Osteocyte (in vitro differentiated cells): ENCODE results near the gene CUL4A. TPM values are rescaled to one million over a fixed set of nuclear protein-coding genes. Genes with fewer than 3 reads are reported as not detected.

Experiments
- DNase-seq: peaks from one replicate; pipeline ENCODE4 v3.0.0; 2021; ENCODE audit warnings: mixed read lengths; ENCODE audit not compliant: unreplicated experiment; ENCODE audit errors: extremely low spot score
- H3K27ac Mint-ChIP-seq: one replicate; pipeline ENCODE4 v1.8.0; 2021; ENCODE audit warnings: mild to moderate bottlenecking, mixed read lengths; ENCODE audit not compliant: unreplicated experiment
- H3K27me3 Mint-ChIP-seq: one replicate; pipeline ENCODE4 v1.8.0; 2021; ENCODE audit warnings: mixed read lengths; ENCODE audit not compliant: unreplicated experiment
- H3K36me3 Mint-ChIP-seq: one replicate; pipeline ENCODE4 v1.8.0; 2021; ENCODE audit warnings: mixed read lengths; ENCODE audit not compliant: unreplicated experiment
- H3K4me1 Mint-ChIP-seq: one replicate; pipeline ENCODE4 v1.8.0; 2021; ENCODE audit warnings: mixed read lengths; ENCODE audit not compliant: unreplicated experiment
- H3K4me3 Mint-ChIP-seq: one replicate; pipeline ENCODE4 v1.8.0; 2021; ENCODE audit warnings: mild to moderate bottlenecking, moderate library complexity, mixed read lengths; ENCODE audit not compliant: unreplicated experiment
- H3K9me3 Mint-ChIP-seq: one replicate; pipeline ENCODE4 v1.8.0; 2021; ENCODE audit warnings: mixed read lengths; ENCODE audit not compliant: unreplicated experiment
- CTCF ChIP-seq: fragments of 200-600 bp; sonication (generic); IDR thresholded peaks from 2 replicates; pipeline ENCODE4 v1.5.0; 2021; ENCODE audit warnings: antibody characterized with exemption, mild to moderate bottlenecking, moderate library complexity
- total RNA-seq: library from RNA; stranded (reverse); gene quantifications from 2 replicates; pipeline ENCODE4 v1.2.1, GENCODE V29; 2021

The CUL4A gene
- total RNA-seq, 1 donor from 2014 or later = 76.7 TPM

DNA sequence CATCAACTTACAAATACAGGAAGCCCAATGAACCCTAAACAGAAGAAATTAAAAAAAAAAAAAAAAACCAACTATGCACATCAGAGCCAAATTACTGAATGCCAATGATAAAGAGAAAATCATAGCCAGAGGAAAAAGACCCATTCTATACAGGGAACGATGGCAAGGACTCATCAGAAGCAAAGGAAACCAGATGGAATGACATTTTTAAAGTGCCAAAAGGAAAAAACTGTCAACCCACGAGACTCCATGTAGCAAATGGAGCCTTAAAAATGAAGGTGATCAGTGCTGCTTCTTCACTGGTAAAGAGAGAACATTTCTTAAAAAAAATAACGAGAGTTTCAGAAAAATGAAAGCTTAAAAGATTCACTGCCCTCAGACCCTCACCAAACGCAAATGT, 19.2 kb upstream of the CUL4A start:
- DNase-seq = no peak
- H3K9me3 Mint-ChIP-seq = no peaks in the 10 kb centered on the region
- H3K36me3 Mint-ChIP-seq = peaks cover 35% of the 10 kb centered on the region
- no peak for TF ChIP-seq CTCF
- H3K4me3 Mint-ChIP-seq = peak overlapping the region; percentile 10
- peak overlapping the region; percentile 77 for H3K27ac Mint-ChIP-seq
- peaks cover 57% of the 10 kb centered on the region for H3K4me1 Mint-ChIP-seq
- H3K27me3 Mint-ChIP-seq = no peaks in the 10 kb centered on the region

DNA sequence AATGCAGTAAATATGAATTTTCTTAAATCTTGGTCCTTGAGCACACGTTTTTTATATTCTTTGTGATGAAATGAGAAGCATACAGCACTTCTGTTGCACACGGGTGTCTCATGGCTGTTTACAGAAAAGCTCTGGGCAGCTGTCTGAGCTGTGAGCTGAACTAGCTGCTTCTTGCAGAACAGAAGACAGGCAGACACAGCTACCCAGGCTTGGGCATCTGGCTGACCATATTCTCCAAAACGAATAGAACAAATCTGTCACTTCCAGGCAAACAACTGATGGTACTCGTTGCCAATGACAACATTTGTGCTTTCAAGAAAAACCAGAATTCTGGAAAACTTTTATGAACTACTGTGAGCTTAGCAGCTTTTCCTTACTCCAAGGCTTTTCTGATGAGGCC, 17.1 kb upstream of the CUL4A start:
- Mint-ChIP-seq H3K27me3 (no peaks in the 10 kb centered on the region), H3K4me3 (no peak overlapping the region), H3K9me3 (no peaks in the 10 kb centered on the region), H3K27ac (no peak overlapping the region), H3K36me3 (peaks cover 45% of the 10 kb centered on the region), H3K4me1 (peaks cover 40% of the 10 kb centered on the region)
- TF ChIP-seq CTCF = no peak
- peak; percentile 6 for DNase-seq

- H3K36me3 Mint-ChIP-seq = peaks cover 50% of the 10 kb centered on the region
- H3K9me3 Mint-ChIP-seq = no peaks in the 10 kb centered on the region
- no peak for TF ChIP-seq CTCF
- H3K4me3 Mint-ChIP-seq = no peak overlapping the region
- DNase-seq = no peak
- peaks cover 34% of the 10 kb centered on the region for H3K4me1 Mint-ChIP-seq
- peak overlapping the region; percentile 23 for H3K27ac Mint-ChIP-seq
- no peaks in the 10 kb centered on the region for H3K27me3 Mint-ChIP-seq
Measured at GRCh38 chr13:113192902-113193301, 16.5 kb upstream of the CUL4A start.

DNA sequence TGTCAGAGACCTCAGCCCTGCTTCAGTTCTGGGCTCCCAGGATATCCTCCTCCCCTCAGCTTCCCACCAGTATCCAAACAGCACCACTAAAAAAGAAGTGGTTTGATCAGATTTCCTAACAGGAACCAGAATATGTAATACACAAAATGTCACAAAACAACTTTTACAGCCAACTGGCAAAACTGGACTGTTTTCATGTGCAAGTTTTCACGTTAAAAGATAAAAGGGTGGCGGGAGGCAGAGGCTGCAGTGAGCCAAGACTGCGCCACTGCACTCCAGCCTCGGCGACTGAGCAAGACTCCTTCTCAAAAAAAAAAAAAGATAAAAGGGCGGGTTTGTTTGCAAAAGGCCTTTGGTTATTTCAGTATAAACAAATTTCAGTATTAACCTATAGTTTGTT, 14.1 kb upstream of the CUL4A start:
- Mint-ChIP-seq H3K27ac (no peak overlapping the region), H3K27me3 (no peaks in the 10 kb centered on the region), H3K36me3 (peaks cover 44% of the 10 kb centered on the region), H3K9me3 (no peaks in the 10 kb centered on the region), H3K4me1 (peaks cover 21% of the 10 kb centered on the region), H3K4me3 (no peak overlapping the region)
- TF ChIP-seq CTCF = no peak
- peak; percentile 17 for DNase-seq

GRCh38 chr13:113196970-113197737, 12.3 kb upstream of the CUL4A start:
- H3K27ac Mint-ChIP-seq = no peak overlapping the region
- peak; percentile 32 for DNase-seq
- H3K36me3 Mint-ChIP-seq = peaks cover 40% of the 10 kb centered on the region
- H3K9me3 Mint-ChIP-seq = no peaks in the 10 kb centered on the region
- no peak for TF ChIP-seq CTCF
- no peaks in the 10 kb centered on the region for H3K27me3 Mint-ChIP-seq
- peaks cover 13% of the 10 kb centered on the region for H3K4me1 Mint-ChIP-seq
- H3K4me3 Mint-ChIP-seq = no peak overlapping the region
